IMR-90 (cell line): ENCODE results near the gene TBATA. TPM values are rescaled to one million over a fixed set of nuclear protein-coding genes. Genes with fewer than 3 reads are reported as not detected.

Experiments
- ATAC-seq: fragments of 200-7000 bp; cut with Tn5 transposase; 2 replicates; pipeline ENCODE4 v1.9.1; 2020; ENCODE audit warnings: low read depth, mild to moderate bottlenecking, moderate library complexity
- BruUV-seq: library from RNA; stranded (reverse); fragments of 400-500 nt; replicated peaks from 2 replicates; lab custom pipeline; 2021; lab: Mats Ljungman, UMichigan
- CTCF ChIA-PET: fragments of 300-600 bp; formaldehyde crosslinking; extraction: SDS; loops from one replicate; lab custom pipeline; 2021; ENCODE audit warnings: antibody characterized with exemption; lab: Yijun Ruan, JAX
- POLR2A ChIA-PET: fragments of 300-600 bp; sonication (Branson Sonifier 250); formaldehyde crosslinking; loops from one replicate; lab custom pipeline; 2022; ENCODE audit warnings: antibody characterized with exemption; ENCODE audit not compliant: unreplicated experiment; lab: Charles Lee
- DNase-seq: peaks from one replicate; pipeline ENCODE4 v3.0.0; 2013
- H2AFZ ChIP-seq: replicated peaks from 2 replicates; pipeline ENCODE3; 2013; ENCODE audit warnings: low read length, mild to moderate bottlenecking; ENCODE audit not compliant: poor library complexity
- H2AK5ac ChIP-seq: 2 replicates; pipeline ENCODE4 v1.6.1; 2013; ENCODE audit warnings: low read depth, low read length, inconsistent platforms
- H2AK9ac ChIP-seq: replicated peaks from 2 replicates; pipeline ENCODE3; 2013; ENCODE audit warnings: mild to moderate bottlenecking, low read depth, low read length, moderate library complexity; ENCODE audit not compliant: poor library complexity
- H2BK120ac ChIP-seq: 2 replicates; pipeline ENCODE4 v1.6.1; 2013; ENCODE audit warnings: low read depth, low read length, inconsistent platforms
- H2BK15ac ChIP-seq: 3 replicates; pipeline ENCODE4 v1.6.1; 2013; ENCODE audit warnings: low read depth, low read length, inconsistent platforms
- H2BK20ac ChIP-seq: 2 replicates; pipeline ENCODE4 v1.6.1; 2013; ENCODE audit warnings: low read depth, mild to moderate bottlenecking, inconsistent platforms, low read length, moderate library complexity
- H2BK5ac ChIP-seq: 2 replicates; pipeline ENCODE4 v1.6.1; 2013; ENCODE audit warnings: mild to moderate bottlenecking, low read depth, low read length, inconsistent platforms; ENCODE audit not compliant: poor library complexity, severe bottlenecking
- H3K14ac ChIP-seq: replicated peaks from 2 replicates; pipeline ENCODE4 v1.6.1; 2013; ENCODE audit warnings: low read depth, low read length, inconsistent platforms
- H3K18ac ChIP-seq: 2 replicates; pipeline ENCODE4 v1.6.1; 2013; ENCODE audit warnings: low read depth, low read length, control low read depth
- H3K23ac ChIP-seq: 2 replicates; pipeline ENCODE4 v1.6.1; 2013; ENCODE audit warnings: low read depth, low read length, inconsistent platforms
- H3K27ac ChIP-seq: 2 replicates; pipeline ENCODE4 v1.5.1; 2013; ENCODE audit warnings: mild to moderate bottlenecking, control low read depth, low read length; ENCODE audit not compliant: insufficient read depth
- H3K27me3 ChIP-seq: 2 replicates; pipeline ENCODE4 v1.6.1; 2013; ENCODE audit warnings: low read length; ENCODE audit not compliant: control insufficient read depth, insufficient read depth
- H3K36me3 ChIP-seq: 2 replicates; pipeline ENCODE4 v1.6.1; 2013; ENCODE audit warnings: low read length, mixed read lengths; ENCODE audit not compliant: control insufficient read depth, insufficient read depth
- H3K4ac ChIP-seq: 2 replicates; pipeline ENCODE4 v1.6.1; 2013; ENCODE audit warnings: low read depth, low read length, inconsistent platforms
- H3K4me1 ChIP-seq: 2 replicates; pipeline ENCODE4 v1.6.1; 2013; ENCODE audit warnings: low read length, mixed read lengths; ENCODE audit not compliant: control insufficient read depth, insufficient read depth
- H3K4me2 ChIP-seq: 2 replicates; pipeline ENCODE4 v1.6.1; 2013; ENCODE audit warnings: low read depth, mild to moderate bottlenecking, control low read depth, low read length, moderate library complexity
- H3K4me3 ChIP-seq: 2 replicates; pipeline ENCODE4 v1.5.1; 2013; ENCODE audit warnings: low read depth, mild to moderate bottlenecking, control low read depth, low read length, moderate library complexity; ENCODE audit not compliant: insufficient read depth
- H3K56ac ChIP-seq: 2 replicates; pipeline ENCODE4 v1.6.1; 2013; ENCODE audit warnings: low read length, inconsistent platforms; ENCODE audit not compliant: insufficient read depth; ENCODE audit errors: extremely low read depth
- H3K79me1 ChIP-seq, 2 experiments: 2 replicates each; pipeline ENCODE4 v1.6.1; 2013; ENCODE audit warnings: low read length in 2 of 2, inconsistent platforms in 1 of 2, low read depth in 1 of 2
- H3K9ac ChIP-seq: 2 replicates; pipeline ENCODE4 v1.6.1; 2013; ENCODE audit warnings: low read depth, low read length, control low read depth
- H3K9me1 ChIP-seq: 2 replicates; pipeline ENCODE4 v1.6.1; 2013; ENCODE audit warnings: low read length, inconsistent platforms; ENCODE audit not compliant: insufficient read depth
- H3K9me3 ChIP-seq: 2 replicates; pipeline ENCODE4 v1.6.1; 2013; ENCODE audit warnings: low read length; ENCODE audit not compliant: control insufficient read depth, insufficient read depth
- H4K20me1 ChIP-seq: 2 replicates; pipeline ENCODE4 v1.6.1; 2013; ENCODE audit warnings: low read length, inconsistent platforms; ENCODE audit not compliant: insufficient read depth
- H4K5ac ChIP-seq: 2 replicates; pipeline ENCODE4 v1.6.1; 2013; ENCODE audit warnings: mild to moderate bottlenecking, low read depth, low read length, control low read depth
- H4K8ac ChIP-seq, 2 experiments: 2 replicates each; pipeline ENCODE4 v1.6.1; 2013; ENCODE audit warnings: low read depth in 2 of 2, low read length in 2 of 2, control low read depth in 1 of 2, inconsistent platforms in 1 of 2
- H4K91ac ChIP-seq: 2 replicates; pipeline ENCODE4 v1.6.1; 2013; ENCODE audit warnings: low read depth, low read length, inconsistent platforms; ENCODE audit not compliant: insufficient read depth
- BHLHE40 ChIP-seq: fragments of 150-350 bp; IDR thresholded peaks from 2 replicates; pipeline ENCODE4 v1.6.1; 2016; ENCODE audit warnings: mild to moderate bottlenecking, low read depth, low read length
- CEBPB ChIP-seq: IDR thresholded peaks from 2 replicates; pipeline ENCODE4 v1.6.1; 2012; ENCODE audit warnings: low read depth, low read length, improper control_type of control experiment
- ELK1 ChIP-seq: fragments of 150-350 bp; IDR thresholded peaks from 2 replicates; pipeline ENCODE4 v1.6.1; 2016; ENCODE audit warnings: low read depth, mild to moderate bottlenecking, low read length, moderate library complexity, borderline replicate concordance
- FOS ChIP-seq: fragments of 150-350 bp; IDR thresholded peaks from 2 replicates; pipeline ENCODE4 v1.6.1; 2016; ENCODE audit warnings: low read depth, low read length
- MAZ ChIP-seq: IDR thresholded peaks from 2 replicates; pipeline ENCODE4 v1.6.1; 2012; ENCODE audit warnings: low read depth, mild to moderate bottlenecking, low read length, improper control_type of control experiment, moderate library complexity, borderline replicate concordance
- MXI1 ChIP-seq: IDR thresholded peaks from 2 replicates; pipeline ENCODE4 v1.6.1; 2012; ENCODE audit warnings: low read depth, mild to moderate bottlenecking, low read length, moderate library complexity, borderline replicate concordance
- NFE2L2 ChIP-seq: fragments of 150-350 bp; IDR thresholded peaks from 2 replicates; pipeline ENCODE4 v1.6.1; 2016; ENCODE audit warnings: low read depth, mild to moderate bottlenecking, low read length
- POLR2A ChIP-seq: IDR thresholded peaks from 2 replicates; pipeline ENCODE4 v1.6.1; 2012; ENCODE audit warnings: mild to moderate bottlenecking, low read depth, low read length
- RAD21 ChIP-seq: IDR thresholded peaks from 2 replicates; pipeline ENCODE4 v1.6.1; 2012; ENCODE audit warnings: low read length, improper control_type of control experiment
- RCOR1 ChIP-seq: IDR thresholded peaks from 2 replicates; pipeline ENCODE4 v1.6.1; 2012; ENCODE audit warnings: mild to moderate bottlenecking, low read length, improper control_type of control experiment; ENCODE audit not compliant: insufficient replicate concordance
- SMC3 ChIP-seq: fragments of 150-350 bp; IDR thresholded peaks from 2 replicates; pipeline ENCODE4 v1.6.1; 2016; ENCODE audit warnings: low read depth, mild to moderate bottlenecking, antibody characterized with exemption, low read length, moderate library complexity
- WGBS, 2 experiments: methylation state at CpG; one replicate each; pipeline versions ENCODE4 v1.1.5 to v1.1.7; 2013; ENCODE audit warnings: missing lambda C conversion rate in 2 of 2; ENCODE audit not compliant: insufficient read length in 1 of 2; ENCODE audit errors: extremely low coverage in 2 of 2; 5-methylcytosine and 5-hydroxymethylcytosine counted together
- dilution Hi-C: fragments of 300-500 bp; cut with HindIII; formaldehyde crosslinking; loops from one replicate; pipeline ENCODE4 v1.14.3; 2018; ENCODE audit warnings: low sequenced_read_pairs; ENCODE audit not compliant: unreplicated experiment
- in situ Hi-C: fragments of 300-500 bp; cut with MboI; formaldehyde crosslinking; loops from 3 replicates; pipeline ENCODE4 v1.14.3; 2019; ENCODE audit warnings: low sequenced_read_pairs, inconsistent platforms, mixed read lengths
- intact Hi-C: fragments of 100-400 bp; cut with micrococcal nuclease; formaldehyde crosslinking; loops from 2 replicates; pipeline ENCODE4 v1.10.0; 2022
- polyA plus RNA-seq, 3 experiments: library from polyadenylated mRNA; depleted of rRNA; stranded (reverse); fragments of >200 nt; gene quantifications; 2 replicates each; pipeline ENCODE4 v1.2.3, GENCODE V29; 2012; ENCODE audit warnings: low replicate concordance in 1 of 3
- total RNA-seq: library from RNA; depleted of rRNA; stranded (reverse); fragments of >200 nt; gene quantifications from 2 replicates; pipeline ENCODE4 v1.2.3, GENCODE V29; 2012

The TBATA gene
- total and polyA plus RNA-seq, 2 of the 4 experiments (the other 2 are of a cell fraction): not detected

- no peak for TF ChIP-seq POLR2A
- TF ChIP-seq MXI1: no peak
Observed at GRCh38 chr10:70834441-70835151, 49.4 kb upstream of the TBATA start (continued).

- H2BK15ac ChIP-seq: peak overlapping the region; percentile 44; the same call in 1 of the 3 replicates
- intact Hi-C loops (no loop called here), in situ Hi-C loops (no loop called here), dilution Hi-C loops (no loop called here)
- TF ChIP-seq SMC3 (no peak), FOS (no peak), BHLHE40 (no peak), RAD21 (no peak), RCOR1 (no peak), ELK1 (no peak), NFE2L2 (no peak), MXI1 (no peak), CEBPB (no peak), MAZ (no peak)
- H3K4me2 ChIP-seq: peak overlapping the region; percentile 31
- peak overlapping the region; percentile 34; the same call in 1 of the 2 replicates for H4K5ac ChIP-seq
- no peak overlapping the region for H3K27ac ChIP-seq
- peak overlapping the region; percentile 55 for H2BK120ac ChIP-seq
- peaks cover 3% of the 10 kb centered on the region for H3K9me3 ChIP-seq
- peak overlapping the region; percentile 38; the same call in 1 of the 2 replicates for H4K91ac ChIP-seq
- peak overlapping the region; percentile 48; the same call in 1 of the 2 replicates for H3K23ac ChIP-seq
- H2BK5ac ChIP-seq: peak overlapping the region; percentile 79
- WGBS, 2 experiments: 26% methylated on average over 3 of the region's 5 CpGs; no CpG with 5 or more reads in 1 of the 2 experiments
- ChIA-PET POLR2A (no interaction called here), CTCF (interaction anchor here (0.9 kb wide), 1 partner anchor 18 kb away, joined by 3 read pairs; the partner anchor contains the start of gene SGPL1)
- peaks cover 3% of the 10 kb centered on the region; the same call in 1 of the 2 replicates for H4K20me1 ChIP-seq
- ATAC-seq (no peak), DNase-seq (no peak)
- H3K9ac ChIP-seq: no peak overlapping the region
- BruUV-seq: no TSS peak
- H3K36me3 ChIP-seq: peaks cover 2% of the 10 kb centered on the region; the same call in 1 of the 2 replicates
- peak overlapping the region; percentile 38; the same call in 1 of the 2 replicates for H3K14ac ChIP-seq
- no peaks in the 10 kb centered on the region for H3K27me3 ChIP-seq
- H4K8ac ChIP-seq: peak overlapping the region; percentile 21 to 48
- H3K4ac ChIP-seq: peak overlapping the region; percentile 74
- H3K4me3 ChIP-seq: no peak overlapping the region
- H2AFZ ChIP-seq: no peak overlapping the region
- peaks cover 43 to 64% of the 10 kb centered on the region in 2 experiments for H3K79me1 ChIP-seq
- H2BK20ac ChIP-seq: peak overlapping the region; percentile 62; the same call in 1 of the 2 replicates
- peak overlapping the region; percentile 76; the same call in 1 of the 2 replicates for H3K18ac ChIP-seq
- H3K4me1 ChIP-seq: peaks cover 25% of the 10 kb centered on the region
- H3K9me1 ChIP-seq: peaks cover 9% of the 10 kb centered on the region; the same call in 1 of the 2 replicates
- H2AK5ac ChIP-seq: no peak overlapping the region; the same call in 1 of the 2 replicates
- H3K56ac ChIP-seq: no peak overlapping the region; the same call in 1 of the 2 replicates
- H2AK9ac ChIP-seq: no peak overlapping the region
Observed at GRCh38 chr10:70834021-70834420, 48.8 kb upstream of the TBATA start.
